GM13977 (cell line): ENCODE measurements around the gene HTATSF1.
A peak's percentile ranks its signal among the peaks of the same experiment; 100 is the strongest.

Experiments used
- DNase-seq: peaks from one replicate; pipeline ENCODE4 v3.0.0; 2012; ENCODE audit warnings: low spot score
- in situ Hi-C: fragments of 300-500 bp; cut with MboI; formaldehyde crosslinking; loops from one replicate; pipeline ENCODE4 v1.12.0; 2022; ENCODE audit warnings: low sequenced_read_pairs, low pct_unique_long_range_greater_than_20kb, mixed read lengths, inconsistent platforms; ENCODE audit not compliant: unreplicated experiment
- TF ChIP-seq, protein P1 (sequence below): IDR thresholded peaks from 2 replicates; pipeline ENCODE4 v1.5.1; 2012; ENCODE audit warnings: mild to moderate bottlenecking, control low read depth; ENCODE audit not compliant: insufficient read depth; ENCODE audit errors: extremely low read depth, missing control alignments

HTATSF1 gene

GRCh38 chrX:136493011-136493410, 4.4 kb upstream of the HTATSF1 start:
- TF ChIP-seq, protein P1, sequence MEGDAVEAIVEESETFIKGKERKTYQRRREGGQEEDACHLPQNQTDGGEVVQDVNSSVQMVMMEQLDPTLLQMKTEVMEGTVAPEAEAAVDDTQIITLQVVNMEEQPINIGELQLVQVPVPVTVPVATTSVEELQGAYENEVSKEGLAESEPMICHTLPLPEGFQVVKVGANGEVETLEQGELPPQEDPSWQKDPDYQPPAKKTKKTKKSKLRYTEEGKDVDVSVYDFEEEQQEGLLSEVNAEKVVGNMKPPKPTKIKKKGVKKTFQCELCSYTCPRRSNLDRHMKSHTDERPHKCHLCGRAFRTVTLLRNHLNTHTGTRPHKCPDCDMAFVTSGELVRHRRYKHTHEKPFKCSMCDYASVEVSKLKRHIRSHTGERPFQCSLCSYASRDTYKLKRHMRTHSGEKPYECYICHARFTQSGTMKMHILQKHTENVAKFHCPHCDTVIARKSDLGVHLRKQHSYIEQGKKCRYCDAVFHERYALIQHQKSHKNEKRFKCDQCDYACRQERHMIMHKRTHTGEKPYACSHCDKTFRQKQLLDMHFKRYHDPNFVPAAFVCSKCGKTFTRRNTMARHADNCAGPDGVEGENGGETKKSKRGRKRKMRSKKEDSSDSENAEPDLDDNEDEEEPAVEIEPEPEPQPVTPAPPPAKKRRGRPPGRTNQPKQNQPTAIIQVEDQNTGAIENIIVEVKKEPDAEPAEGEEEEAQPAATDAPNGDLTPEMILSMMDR: no peak
- in situ Hi-C loops: no loop called here
- DNase-seq: no peak

DNA sequence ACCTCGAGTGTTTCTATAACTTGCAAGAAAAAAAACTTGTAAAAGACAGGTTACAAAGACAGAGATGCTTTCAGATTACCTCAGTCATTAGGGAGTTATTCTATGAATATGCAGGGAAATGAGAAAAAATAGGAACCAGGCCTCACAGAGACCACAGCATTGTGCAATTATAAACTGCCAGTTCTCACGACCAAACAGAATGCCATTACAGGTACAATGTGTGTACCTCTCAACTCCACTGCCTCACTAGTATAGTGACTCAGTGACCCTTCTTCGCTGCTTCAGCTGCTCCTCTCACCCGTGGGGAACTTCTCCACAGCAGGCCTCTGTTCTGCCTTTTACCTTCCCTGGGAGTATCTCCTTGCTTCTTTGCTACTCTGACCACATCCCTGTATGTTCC, 2.3 kb upstream of the HTATSF1 start:
- TF ChIP-seq, protein P1: no peak
- no peak for DNase-seq
- in situ Hi-C loops: no loop called here

DNA sequence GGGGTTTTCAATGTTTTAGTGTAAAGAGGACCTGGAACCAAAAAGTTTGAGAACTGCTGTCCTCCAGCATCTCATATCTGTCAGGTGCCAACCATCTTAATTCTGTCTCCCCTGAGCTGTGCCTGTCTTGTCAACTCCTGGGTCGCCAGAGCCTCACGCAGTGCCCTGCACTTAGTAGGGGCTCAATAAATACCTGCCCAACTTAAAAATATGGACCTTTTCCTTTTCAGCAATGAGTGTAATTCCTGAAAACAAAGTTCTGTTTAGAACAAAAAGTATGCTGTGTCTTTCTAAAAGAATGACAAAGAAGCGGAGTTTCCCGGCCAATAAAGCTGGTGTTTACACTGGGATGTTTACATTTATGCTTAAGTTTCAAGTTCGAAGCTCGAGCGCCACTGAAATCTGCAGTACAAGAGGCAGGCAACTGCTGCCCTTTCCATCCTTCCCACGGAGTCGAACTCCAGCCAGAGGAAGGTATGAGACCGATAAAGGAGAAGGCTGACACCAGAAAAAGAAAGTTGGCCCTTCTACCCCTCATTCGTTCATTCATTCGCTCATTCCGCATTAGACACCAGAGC, 1.1 kb upstream of the HTATSF1 start:
- in situ Hi-C loops: no loop called here
- DNase-seq: no peak
- TF ChIP-seq, protein P1: no peak

DNA sequence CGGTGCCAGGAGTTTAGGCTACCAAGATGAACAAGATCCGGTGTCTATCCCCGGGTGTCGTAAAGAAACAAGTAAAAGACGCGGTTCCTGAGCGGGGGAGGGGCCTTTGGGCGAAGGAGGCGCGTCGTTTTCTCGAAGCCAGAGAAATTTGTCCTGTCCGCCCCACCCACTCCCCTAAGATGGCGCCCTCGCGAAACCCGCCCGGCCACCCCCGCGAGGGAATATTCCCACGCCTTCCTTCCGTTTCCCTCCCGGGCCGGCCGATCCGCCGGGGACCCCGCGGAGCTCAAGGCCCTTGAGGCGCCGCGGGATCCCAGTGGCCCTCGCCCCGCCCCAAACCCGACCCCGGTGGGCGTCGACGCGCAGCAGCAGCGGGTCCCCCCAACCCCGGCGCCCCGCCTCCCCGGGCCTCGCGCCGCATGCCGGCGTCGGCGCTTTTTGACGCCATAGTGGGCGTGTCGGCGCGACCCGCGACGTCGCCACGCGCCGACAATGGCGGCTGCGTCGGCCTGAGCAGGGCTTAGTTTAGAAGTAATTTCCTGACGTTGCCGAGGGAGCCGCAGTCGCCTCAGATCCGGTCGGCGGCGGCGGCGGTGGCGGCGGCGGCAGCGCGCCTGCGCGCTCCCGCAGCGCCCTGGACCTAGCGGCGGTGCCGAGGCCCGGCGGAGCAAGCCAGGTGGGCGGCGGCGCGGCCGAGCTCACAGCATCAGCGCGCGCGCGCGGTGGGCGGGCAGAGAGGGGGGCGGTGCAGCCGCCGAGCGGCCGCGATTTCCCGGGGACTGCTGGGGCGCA, 432 bp upstream of the HTATSF1 start:
- TF ChIP-seq, protein P1: no peak
- in situ Hi-C loops: no loop called here
- peak; percentile 80 for DNase-seq

- no peak for DNase-seq
- TF ChIP-seq, protein P1: no peak
- in situ Hi-C loops: no loop called here
Measured at GRCh38 chrX:136519069-136519468, 21.7 kb downstream of the HTATSF1 start.

GRCh38 chrX:136523770-136524169, 26.4 kb downstream of the HTATSF1 start:
- TF ChIP-seq, protein P1: no peak
- in situ Hi-C loops: no loop called here
- no peak for DNase-seq
